ENCODE measurements around the gene CDK10.

DNA sequence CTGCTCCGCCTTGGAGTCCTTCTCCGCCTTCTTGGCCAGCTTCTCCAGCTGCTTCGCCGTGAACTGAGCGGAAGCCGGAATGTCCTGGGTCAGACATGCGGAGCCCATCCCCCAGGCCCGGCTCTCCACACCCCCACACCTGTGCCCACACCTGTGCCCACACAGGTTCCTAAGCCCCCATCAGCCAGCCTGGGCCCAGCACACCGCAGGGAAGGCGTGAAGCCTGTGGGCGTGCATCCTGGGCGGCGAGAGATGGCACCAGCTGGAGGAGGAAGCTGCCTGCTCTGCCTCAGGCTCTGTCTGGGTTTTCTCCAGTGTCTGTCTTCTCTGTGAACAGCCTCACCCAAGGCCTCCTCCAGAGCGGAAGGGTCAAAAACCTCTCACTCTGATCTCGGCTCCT, 34.9 kb upstream of the CDK10 start:
- TF ChIP-seq, protein P1, sequence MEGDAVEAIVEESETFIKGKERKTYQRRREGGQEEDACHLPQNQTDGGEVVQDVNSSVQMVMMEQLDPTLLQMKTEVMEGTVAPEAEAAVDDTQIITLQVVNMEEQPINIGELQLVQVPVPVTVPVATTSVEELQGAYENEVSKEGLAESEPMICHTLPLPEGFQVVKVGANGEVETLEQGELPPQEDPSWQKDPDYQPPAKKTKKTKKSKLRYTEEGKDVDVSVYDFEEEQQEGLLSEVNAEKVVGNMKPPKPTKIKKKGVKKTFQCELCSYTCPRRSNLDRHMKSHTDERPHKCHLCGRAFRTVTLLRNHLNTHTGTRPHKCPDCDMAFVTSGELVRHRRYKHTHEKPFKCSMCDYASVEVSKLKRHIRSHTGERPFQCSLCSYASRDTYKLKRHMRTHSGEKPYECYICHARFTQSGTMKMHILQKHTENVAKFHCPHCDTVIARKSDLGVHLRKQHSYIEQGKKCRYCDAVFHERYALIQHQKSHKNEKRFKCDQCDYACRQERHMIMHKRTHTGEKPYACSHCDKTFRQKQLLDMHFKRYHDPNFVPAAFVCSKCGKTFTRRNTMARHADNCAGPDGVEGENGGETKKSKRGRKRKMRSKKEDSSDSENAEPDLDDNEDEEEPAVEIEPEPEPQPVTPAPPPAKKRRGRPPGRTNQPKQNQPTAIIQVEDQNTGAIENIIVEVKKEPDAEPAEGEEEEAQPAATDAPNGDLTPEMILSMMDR (IDR thresholded peaks at IDR 0.05; ENCODE audit: insufficient read depth, low read length) = no peak
- TF ChIP-seq POLR2AphosphoS5 (IDR thresholded peaks at IDR 0.05; ENCODE audit: low read depth) (no peak), GABPA (IDR thresholded peaks at IDR 0.05; ENCODE audit: low read depth) (no peak)
